Measurements from ENCODE around the gene COL5A1.

DNA sequence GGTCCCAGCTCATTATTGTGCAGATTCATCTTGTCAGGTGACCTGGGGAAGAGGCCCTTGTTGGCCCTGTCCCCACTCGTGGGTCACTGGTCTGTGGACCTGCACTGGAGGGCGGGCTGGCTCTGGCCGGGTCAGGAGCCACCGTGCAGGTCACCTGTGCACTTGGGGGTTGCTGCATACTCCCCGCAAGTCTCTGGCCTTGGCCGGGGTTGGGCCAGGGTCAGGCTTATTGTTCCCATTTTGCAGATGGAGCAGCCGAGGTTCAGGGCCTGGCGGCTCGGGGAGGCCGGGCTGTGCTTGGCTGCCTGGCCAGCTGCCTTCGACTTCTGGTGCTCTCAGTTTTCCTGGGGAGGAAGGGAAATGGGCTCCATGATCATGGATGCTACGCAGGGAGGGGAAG is 130.7 kb downstream of the COL5A1 start:
- TF ChIP-seq, protein P1, sequence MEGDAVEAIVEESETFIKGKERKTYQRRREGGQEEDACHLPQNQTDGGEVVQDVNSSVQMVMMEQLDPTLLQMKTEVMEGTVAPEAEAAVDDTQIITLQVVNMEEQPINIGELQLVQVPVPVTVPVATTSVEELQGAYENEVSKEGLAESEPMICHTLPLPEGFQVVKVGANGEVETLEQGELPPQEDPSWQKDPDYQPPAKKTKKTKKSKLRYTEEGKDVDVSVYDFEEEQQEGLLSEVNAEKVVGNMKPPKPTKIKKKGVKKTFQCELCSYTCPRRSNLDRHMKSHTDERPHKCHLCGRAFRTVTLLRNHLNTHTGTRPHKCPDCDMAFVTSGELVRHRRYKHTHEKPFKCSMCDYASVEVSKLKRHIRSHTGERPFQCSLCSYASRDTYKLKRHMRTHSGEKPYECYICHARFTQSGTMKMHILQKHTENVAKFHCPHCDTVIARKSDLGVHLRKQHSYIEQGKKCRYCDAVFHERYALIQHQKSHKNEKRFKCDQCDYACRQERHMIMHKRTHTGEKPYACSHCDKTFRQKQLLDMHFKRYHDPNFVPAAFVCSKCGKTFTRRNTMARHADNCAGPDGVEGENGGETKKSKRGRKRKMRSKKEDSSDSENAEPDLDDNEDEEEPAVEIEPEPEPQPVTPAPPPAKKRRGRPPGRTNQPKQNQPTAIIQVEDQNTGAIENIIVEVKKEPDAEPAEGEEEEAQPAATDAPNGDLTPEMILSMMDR (IDR thresholded peaks at IDR 0.05; ENCODE audit: low read depth, low read length), result no peak
- no peak for TF ChIP-seq EZH2phosphoT487 (IDR thresholded peaks at IDR 0.05; ENCODE audit: low read depth)
